PC-3 (cell line): ENCODE measurements around the gene PEX11A. TPM values are rescaled to one million over a fixed set of nuclear protein-coding genes. Genes with fewer than 3 reads are reported as not detected.
A peak's percentile ranks its signal among the peaks of the same experiment; 100 is the strongest.

Experiments used
- ATAC-seq: fragments of 200-7000 bp; cut with Tn5 transposase; 2 replicates; pipeline ENCODE4 v1.9.1; 2020; ENCODE audit warnings: mild to moderate bottlenecking, moderate library complexity
- BruUV-seq: library from RNA; stranded (reverse); fragments of 400-500 nt; replicated peaks from 2 replicates; lab custom pipeline; 2021; lab: Mats Ljungman, UMichigan
- CTCF ChIA-PET: fragments of 300-600 bp; sonication (Branson Sonifier 250); formaldehyde crosslinking; loops from one replicate; lab custom pipeline; 2022; ENCODE audit warnings: antibody characterized with exemption; lab: Charles Lee
- POLR2A ChIA-PET: fragments of 300-600 bp; sonication (Branson Sonifier 250); formaldehyde crosslinking; loops from one replicate; lab custom pipeline; 2022; ENCODE audit warnings: antibody characterized with exemption; ENCODE audit not compliant: unreplicated experiment; lab: Charles Lee
- DNase-seq: peaks from one replicate; pipeline ENCODE4 v3.0.0-alpha.2; 2015
- H2AFZ ChIP-seq: fragments of 300-600 bp; sonication (generic); 2 replicates; pipeline ENCODE4 v1.6.0; 2016; ENCODE audit warnings: antibody characterized with exemption, low read length
- H3F3A ChIP-seq: fragments of 300-600 bp; sonication (generic); one replicate; pipeline ENCODE4 v1.6.0; 2017; ENCODE audit warnings: antibody characterized with exemption, low read length, control low read depth, mild to moderate bottlenecking; ENCODE audit not compliant: unreplicated experiment
- H3K27ac ChIP-seq: fragments of 300-600 bp; sonication (generic); 2 replicates; pipeline ENCODE4 v1.5.1; 2016; ENCODE audit warnings: mild to moderate bottlenecking, low read length
- H3K27me3 ChIP-seq: fragments of 300-600 bp; sonication (generic); 2 replicates; pipeline ENCODE4 v1.6.1; 2016; ENCODE audit warnings: low read length, mixed read lengths
- H3K36me3 ChIP-seq: fragments of 300-600 bp; sonication (generic); 2 replicates; pipeline ENCODE4 v1.6.1; 2016; ENCODE audit warnings: low read depth, mixed run types, low read length, mixed read lengths
- H3K4me1 ChIP-seq: fragments of 300-600 bp; sonication (generic); 2 replicates; pipeline ENCODE4 v1.5.1; 2016; ENCODE audit warnings: low read length; ENCODE audit not compliant: insufficient read depth
- H3K4me2 ChIP-seq: fragments of 300-600 bp; sonication (generic); 2 replicates; pipeline ENCODE4 v1.6.0; 2016; ENCODE audit warnings: low read length
- H3K4me3 ChIP-seq: fragments of 300-600 bp; sonication (generic); 2 replicates; pipeline ENCODE4 v1.5.1; 2016; ENCODE audit warnings: mild to moderate bottlenecking, low read length, mixed read lengths
- H3K79me2 ChIP-seq: fragments of 300-600 bp; sonication (generic); 2 replicates; pipeline ENCODE4 v1.6.1; 2017; ENCODE audit warnings: low read length, mixed read lengths
- H3K9ac ChIP-seq: fragments of 300-600 bp; sonication (generic); 2 replicates; pipeline ENCODE4 v1.6.0; 2016; ENCODE audit warnings: mild to moderate bottlenecking, low read length
- H3K9me2 ChIP-seq: fragments of 300-600 bp; sonication (generic); replicated peaks from 2 replicates; pipeline ENCODE4 v1.6.1; 2016; ENCODE audit warnings: mixed run types, low read length, mixed read lengths
- H3K9me3 ChIP-seq: fragments of 300-600 bp; sonication (generic); 2 replicates; pipeline ENCODE4 v1.6.1; 2016; ENCODE audit warnings: low read length, mixed read lengths
- H4K20me1 ChIP-seq: fragments of 300-600 bp; sonication (generic); 2 replicates; pipeline ENCODE4 v1.6.1; 2016; ENCODE audit warnings: low read length, mixed read lengths
- CTCF ChIP-seq: fragments of 300-600 bp; sonication (generic); conservative IDR thresholded peaks from 2 replicates; pipeline ENCODE4 v1.5.1; 2017; ENCODE audit warnings: antibody characterized with exemption, low read depth, mild to moderate bottlenecking, low read length
- EZH2 ChIP-seq: fragments of 300-600 bp; sonication (generic); IDR thresholded peaks from one replicate; pipeline ENCODE4 v1.6.1; 2017; ENCODE audit warnings: antibody characterized with exemption, mild to moderate bottlenecking, low read length; ENCODE audit not compliant: unreplicated experiment
- EZH2phosphoT487 ChIP-seq: fragments of 300-600 bp; sonication (generic); IDR thresholded peaks from 2 replicates; pipeline ENCODE4 v1.6.1; 2018; ENCODE audit warnings: mild to moderate bottlenecking, antibody characterized with exemption, low read length, borderline replicate concordance
- intact Hi-C: fragments of 100-400 bp; cut with micrococcal nuclease; formaldehyde crosslinking; loops from 2 replicates; pipeline ENCODE4 v1.9.0; 2023
- total RNA-seq: library from RNA; depleted of rRNA; stranded (reverse); fragments of >200 nt; gene quantifications from 2 replicates; pipeline ENCODE4 v1.2.3, GENCODE V29; 2014

Gene PEX11A
- total RNA-seq, 1 experiment from 2014 or later = 9.7 TPM

- BruUV-seq = no TSS peak
- ChIA-PET CTCF (no interaction called here), POLR2A (no interaction called here)
- H3K4me2 ChIP-seq = peak within 1 kb of the TSS; percentile 54
- no peak within 1 kb of the TSS for H3K4me3 ChIP-seq
- ATAC-seq (no peak), DNase-seq (no peak)
- H2AFZ ChIP-seq = no peak within 1 kb of the TSS
- peaks cover under 1% of the 10 kb centered on the region; the same call in 1 of the 2 replicates for H3K36me3 ChIP-seq
- no peak within 1 kb of the TSS for H3K9ac ChIP-seq
- intact Hi-C loops = no loop called here
- no peaks in the 10 kb centered on the region for H3K9me2 ChIP-seq
- H3K79me2 ChIP-seq = no peaks in the 10 kb centered on the region
- no peaks in the 10 kb centered on the region for H3K9me3 ChIP-seq
- H3K4me1 ChIP-seq = peaks cover 24% of the 10 kb centered on the region
- peak within 1 kb of the TSS; percentile 54 for H3K27ac ChIP-seq
- H3F3A ChIP-seq = no peaks in the 10 kb centered on the region
- no peaks in the 10 kb centered on the region for H4K20me1 ChIP-seq
- TF ChIP-seq EZH2 = no peak
- no peaks in the 10 kb centered on the region for H3K27me3 ChIP-seq
Observed at GRCh38 chr15:89679212-89679611, 11.3 kb downstream of the PEX11A start, which contains the start of gene PLIN1. PLIN1 (minus strand) TSS chr15:89679367; CDS start chr15:89677489, 1,878 bp downstream.

GRCh38 chr15:89677381-89677780 is 13.2 kb downstream of the PEX11A start:
- Histone ChIP-seq H3K4me3 (no peak overlapping the region), H4K20me1 (no peaks in the 10 kb centered on the region), H3K9ac (no peak overlapping the region), H3K9me3 (no peaks in the 10 kb centered on the region), H3K27ac (no peak overlapping the region), H3K9me2 (no peaks in the 10 kb centered on the region), H3K36me3 (no peaks in the 10 kb centered on the region), H3F3A (no peaks in the 10 kb centered on the region), H2AFZ (no peak overlapping the region), H3K79me2 (no peaks in the 10 kb centered on the region), H3K4me2 (no peak overlapping the region), H3K4me1 (peaks cover 24% of the 10 kb centered on the region), H3K27me3 (no peaks in the 10 kb centered on the region)
- no peak for TF ChIP-seq EZH2phosphoT487
- no peak for TF ChIP-seq EZH2
- TF ChIP-seq CTCF = no peak
- DNase-seq = no peak
- no TSS peak for BruUV-seq
- intact Hi-C loops = no loop called here
- CTCF ChIA-PET = no interaction called here
- no peak for ATAC-seq
- POLR2A ChIA-PET = no interaction called here

GRCh38 chr15:89675606-89676005 is 14.9 kb downstream of the PEX11A start:
- Histone ChIP-seq H3K4me2 (no peak overlapping the region), H3K36me3 (no peaks in the 10 kb centered on the region), H3K9me2 (no peaks in the 10 kb centered on the region), H3K4me3 (no peak overlapping the region), H3K9ac (no peak overlapping the region), H3K4me1 (peaks cover 11% of the 10 kb centered on the region), H3K79me2 (no peaks in the 10 kb centered on the region), H3F3A (no peaks in the 10 kb centered on the region), H3K27ac (no peak overlapping the region), H2AFZ (no peak overlapping the region), H3K27me3 (no peaks in the 10 kb centered on the region), H3K9me3 (no peaks in the 10 kb centered on the region), H4K20me1 (no peaks in the 10 kb centered on the region)
- ChIA-PET POLR2A (no interaction called here), CTCF (no interaction called here)
- DNase-seq = no peak
- intact Hi-C loops = no loop called here
- TF ChIP-seq EZH2 (no peak), CTCF (no peak), EZH2phosphoT487 (no peak)
- BruUV-seq = no TSS peak
- no peak for ATAC-seq
